ENCODE results near the gene CASTOR1. TPM values are rescaled to one million over a fixed set of nuclear protein-coding genes. Genes with fewer than 3 reads are reported as not detected.
A peak's percentile ranks its signal among the peaks of the same experiment; 100 is the strongest.

The CASTOR1 gene
- polyA plus RNA-seq, 3 donors from 2014 or later: 9.3 to 16.9 (median 11.8) TPM

DNA sequence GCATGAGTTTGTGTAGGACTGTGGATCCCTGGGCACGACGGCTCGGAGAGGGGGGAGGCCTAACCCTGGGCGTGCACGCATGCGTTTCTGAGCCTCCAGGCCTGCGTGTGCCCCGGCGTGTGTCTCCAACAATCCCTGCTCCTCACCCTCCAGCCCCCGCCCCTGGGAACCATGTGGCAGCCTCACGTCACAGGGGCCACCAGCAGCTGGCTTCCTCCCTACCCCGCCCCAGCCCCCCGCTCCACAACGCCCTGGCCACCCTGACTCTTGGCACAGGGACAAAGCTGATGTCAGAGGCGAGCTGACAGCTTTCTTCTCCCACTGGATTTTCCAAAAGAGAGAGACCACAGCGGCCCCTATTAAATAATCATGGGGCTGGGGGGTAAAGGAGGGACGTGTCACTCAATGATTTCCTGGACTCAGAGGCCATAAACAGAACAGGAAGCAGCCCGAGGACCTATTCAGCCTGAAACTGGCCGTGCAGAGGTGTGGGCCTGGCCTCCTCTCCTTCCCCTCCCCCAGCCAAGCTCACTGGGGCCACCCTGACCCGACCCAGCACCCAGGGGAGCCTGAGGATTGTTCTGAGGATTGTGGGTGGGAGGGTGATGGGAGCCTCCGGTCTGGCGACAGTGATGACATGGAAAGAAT lies 36.0 kb downstream of the CASTOR1 start:
- Mint-ChIP-seq H3K4me1 (peaks cover 11 to 19% of the 10 kb centered on the region in 2 donors), H3K4me3 (no peak overlapping the region), H3K27me3 (ENCODE audit: low read depth in 3 of 3) (peaks cover 1 to 8% (median 4%) of the 10 kb centered on the region in 3 donors)

DNA sequence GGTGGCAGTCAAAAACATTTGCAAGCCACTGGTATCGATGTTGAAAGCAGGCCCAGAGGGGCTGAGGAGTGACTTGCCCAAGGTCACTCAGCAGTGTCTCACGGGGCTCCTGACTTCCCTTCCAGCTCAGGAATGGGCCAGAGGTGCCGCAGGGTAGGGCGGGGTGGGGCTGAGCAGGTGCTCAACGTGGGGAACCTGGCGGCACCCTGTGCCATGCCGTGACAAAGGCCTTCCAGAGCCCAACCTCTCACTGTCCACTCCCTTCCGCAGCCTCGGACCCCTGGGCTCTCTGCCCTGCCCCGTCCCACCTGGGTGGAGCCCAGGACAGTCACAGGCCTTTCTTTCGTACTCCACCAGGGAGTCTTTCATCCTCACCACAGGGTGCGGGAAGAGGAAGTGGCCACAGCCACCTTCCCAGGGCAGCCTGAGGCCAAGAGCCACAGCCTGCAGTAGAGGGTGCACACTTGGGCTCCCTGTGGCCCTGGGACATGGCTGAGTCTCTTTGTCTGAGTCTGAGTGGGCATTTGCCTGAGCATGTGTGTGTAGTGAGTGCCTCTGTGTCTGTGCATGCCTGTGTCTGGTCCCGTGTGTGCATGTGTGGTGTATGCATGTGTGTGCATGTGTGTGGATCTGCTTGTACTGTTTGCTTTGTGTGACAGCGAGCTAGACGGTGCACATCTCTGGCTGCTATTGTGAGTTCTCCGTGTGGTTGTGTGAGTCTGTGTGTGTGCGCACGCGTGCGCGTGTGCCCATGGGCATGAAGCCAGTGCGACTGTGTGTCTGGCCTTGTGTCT lies 36.7 kb downstream of the CASTOR1 start:
- no peak for DNase-seq

More for the DNA sequence above, 36.0 kb downstream of the CASTOR1 start:
- H3K36me3 Mint-ChIP-seq: no peaks in the 10 kb centered on the region
- no peak for DNase-seq
- peak overlapping the region in 1 of 6 donors; percentile 53 for H3K27ac Mint-ChIP-seq
- peaks cover 0 to 1% (median 0%) of the 10 kb centered on the region in 6 donors for H3K9me3 Mint-ChIP-seq

DNA sequence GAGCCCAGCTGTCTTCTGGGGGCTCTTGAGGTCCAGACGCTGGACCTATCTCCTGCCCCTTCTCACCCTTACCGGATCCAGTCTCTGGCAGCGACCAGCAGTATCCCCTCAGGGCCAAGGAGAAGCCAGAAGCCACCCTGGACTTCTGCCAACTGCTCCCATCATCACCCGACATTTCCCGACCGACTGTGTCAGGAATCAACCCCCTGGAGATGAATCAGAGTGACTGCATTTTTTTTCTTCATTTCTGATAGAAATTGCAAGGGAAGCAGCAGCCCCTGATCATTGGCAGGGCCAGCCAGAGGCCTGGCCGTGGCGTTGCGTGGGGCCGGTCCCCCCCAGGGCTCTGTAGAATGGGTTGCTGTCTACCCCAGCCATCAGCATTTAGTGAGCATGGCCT lies 37.6 kb downstream of the CASTOR1 start:
- no peak for DNase-seq
- peaks cover 0 to 1% (median 0%) of the 10 kb centered on the region in 6 donors for H3K9me3 Mint-ChIP-seq
- H3K4me1 Mint-ChIP-seq: peaks cover 24 to 35% of the 10 kb centered on the region in 2 donors
- H3K27me3 Mint-ChIP-seq (ENCODE audit: low read depth in 3 of 3): peaks cover 4 to 14% (median 10%) of the 10 kb centered on the region in 3 donors
- H3K4me3 Mint-ChIP-seq: no peak overlapping the region
- H3K27ac Mint-ChIP-seq: no peak overlapping the region
- no peaks in the 10 kb centered on the region for H3K36me3 Mint-ChIP-seq

More for the DNA sequence above, 36.7 kb downstream of the CASTOR1 start:
- Mint-ChIP-seq H3K27ac (peak overlapping the region in 2 of 6 donors; percentile 53 to 70), H3K27me3 (ENCODE audit: low read depth in 3 of 3) (peaks cover 4 to 13% (median 6%) of the 10 kb centered on the region in 3 donors), H3K4me3 (peak overlapping the region in 1 of 5 donors; percentile 14), H3K36me3 (no peaks in the 10 kb centered on the region), H3K9me3 (peaks cover 0 to 1% (median 0%) of the 10 kb centered on the region in 6 donors), H3K4me1 (peaks cover 17 to 26% of the 10 kb centered on the region in 2 donors)

DNA sequence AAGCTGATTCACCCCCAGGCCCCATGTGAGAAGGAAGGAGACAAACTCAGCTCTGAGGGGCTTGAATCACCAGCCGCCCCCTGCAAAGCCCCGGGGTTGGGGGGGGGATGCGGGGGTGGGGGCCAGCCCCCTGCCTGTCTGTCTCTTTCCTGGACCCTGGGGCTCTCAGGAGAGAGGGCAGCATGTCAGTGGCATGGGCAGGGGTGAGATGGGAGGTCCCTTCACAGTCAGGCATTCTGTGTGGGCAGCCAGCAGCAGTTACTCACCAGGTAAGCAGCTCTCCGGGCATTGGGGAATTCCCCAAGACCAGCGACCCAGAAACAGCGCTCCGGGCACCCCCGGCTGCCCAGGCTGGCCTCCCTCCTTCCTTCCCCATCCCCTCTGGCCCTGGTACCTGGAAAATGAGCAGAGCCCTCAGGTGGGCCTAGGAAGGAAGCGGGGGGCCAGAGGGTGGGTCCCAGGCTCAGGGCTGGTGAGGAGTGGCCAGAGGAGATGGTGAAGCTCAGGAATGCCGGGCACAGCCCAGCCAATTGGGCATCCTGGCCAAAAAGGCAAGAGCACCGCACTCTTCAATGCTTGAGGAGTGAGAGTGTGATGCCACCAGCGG lies 38.5 kb downstream of the CASTOR1 start:
- Mint-ChIP-seq H3K36me3 (no peaks in the 10 kb centered on the region), H3K9me3 (peaks cover 0 to 1% (median 0%) of the 10 kb centered on the region in 6 donors), H3K27ac (no peak overlapping the region), H3K27me3 (ENCODE audit: low read depth in 3 of 3) (peaks cover 4 to 20% (median 8%) of the 10 kb centered on the region in 3 donors), H3K4me1 (peaks cover 29 to 45% of the 10 kb centered on the region in 2 donors), H3K4me3 (no peak overlapping the region)
- DNase-seq: no peak

DNA sequence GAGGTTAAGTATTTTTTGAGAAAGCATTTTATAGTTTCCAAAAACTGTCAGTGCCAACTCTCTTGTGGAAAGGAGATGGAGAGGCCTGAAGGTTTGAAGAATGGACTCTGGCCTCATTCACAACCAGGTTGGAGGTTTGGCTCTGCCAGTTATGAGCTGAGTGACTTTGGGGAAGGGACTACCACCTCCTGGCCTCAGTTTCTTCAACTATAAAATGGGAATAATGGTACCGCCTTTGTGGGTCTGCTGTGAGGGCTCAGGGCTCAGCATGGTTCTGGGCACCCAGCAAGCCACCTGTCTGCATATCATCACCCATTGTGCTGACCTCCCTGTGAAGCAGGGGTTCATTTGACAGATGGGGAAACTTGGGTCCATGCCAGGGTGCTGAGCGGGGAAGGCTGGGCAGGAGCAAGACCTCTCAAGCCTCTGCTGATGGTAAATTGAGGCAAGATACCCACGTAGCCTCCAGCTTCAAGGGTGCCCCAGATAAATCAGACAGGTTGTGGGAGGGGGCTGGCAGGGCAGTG lies 39.2 kb downstream of the CASTOR1 start:
- peak overlapping the region in 1 of 6 donors; percentile 26 for H3K27ac Mint-ChIP-seq

DNA sequence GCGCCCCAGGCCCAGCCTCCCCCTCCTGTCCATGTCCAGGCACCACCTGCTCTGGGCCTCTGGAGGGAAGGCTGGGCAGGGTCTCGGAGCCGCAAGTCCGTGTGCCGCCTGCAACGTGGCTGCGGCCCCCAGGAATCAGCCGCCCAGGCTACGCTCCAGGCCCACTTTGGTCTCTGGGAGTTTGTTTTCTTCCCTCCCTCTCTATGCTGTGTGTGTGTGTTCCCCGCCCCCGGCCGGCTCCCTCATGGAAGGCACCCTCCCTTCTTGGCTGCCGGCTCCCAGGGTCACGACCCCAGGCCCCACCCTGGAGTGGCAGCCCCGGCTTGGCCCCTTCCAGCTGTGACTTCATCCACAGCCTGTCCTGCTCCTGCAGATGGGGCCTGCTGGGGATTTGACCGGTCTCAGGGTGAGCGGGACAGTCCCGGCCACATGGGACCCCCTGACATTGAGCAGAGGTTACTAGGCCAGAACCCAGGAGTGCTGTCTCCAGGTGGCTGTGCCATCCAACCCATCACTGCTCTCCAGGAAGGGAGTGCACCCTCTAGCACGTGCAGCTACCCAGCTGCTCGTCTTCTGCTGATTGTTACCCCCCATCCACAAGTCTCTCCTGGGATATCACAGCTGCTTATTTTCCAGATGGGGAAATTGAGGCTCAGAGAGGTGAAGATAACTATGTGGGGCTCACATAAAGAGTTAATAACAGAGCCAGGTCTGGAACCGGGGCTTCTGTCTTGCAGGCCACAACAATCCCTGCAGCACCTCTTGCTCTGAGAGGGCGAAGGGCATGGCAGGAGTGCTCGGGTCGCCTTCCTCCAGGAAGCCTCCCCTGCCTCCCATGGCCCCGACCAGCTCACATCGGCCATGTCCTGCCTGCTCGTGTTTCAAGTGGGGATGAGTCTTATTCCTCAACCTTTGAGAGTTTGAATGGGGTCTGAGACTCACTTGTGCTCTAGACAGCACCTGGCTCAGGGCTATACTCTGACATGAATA lies 40.0 kb downstream of the CASTOR1 start:
- peaks cover 32 to 57% of the 10 kb centered on the region in 2 donors for H3K4me1 Mint-ChIP-seq
- H3K4me3 Mint-ChIP-seq: no peak overlapping the region
- no peaks in the 10 kb centered on the region for H3K9me3 Mint-ChIP-seq
- H3K36me3 Mint-ChIP-seq: no peaks in the 10 kb centered on the region
- H3K27ac Mint-ChIP-seq: peak overlapping the region in 1 of 6 donors; percentile 26
- H3K27me3 Mint-ChIP-seq (ENCODE audit: low read depth in 3 of 3): peaks cover 4 to 20% (median 10%) of the 10 kb centered on the region in 3 donors
- DNase-seq: no peak

More for the DNA sequence above, 39.2 kb downstream of the CASTOR1 start:
- DNase-seq: no peak
- H3K9me3 Mint-ChIP-seq: no peaks in the 10 kb centered on the region
- no peaks in the 10 kb centered on the region for H3K36me3 Mint-ChIP-seq
- H3K4me1 Mint-ChIP-seq: peaks cover 32 to 51% of the 10 kb centered on the region in 2 donors
- no peak overlapping the region for H3K4me3 Mint-ChIP-seq
- H3K27me3 Mint-ChIP-seq (ENCODE audit: low read depth in 3 of 3): peaks cover 4 to 19% (median 8%) of the 10 kb centered on the region in 3 donors

DNA sequence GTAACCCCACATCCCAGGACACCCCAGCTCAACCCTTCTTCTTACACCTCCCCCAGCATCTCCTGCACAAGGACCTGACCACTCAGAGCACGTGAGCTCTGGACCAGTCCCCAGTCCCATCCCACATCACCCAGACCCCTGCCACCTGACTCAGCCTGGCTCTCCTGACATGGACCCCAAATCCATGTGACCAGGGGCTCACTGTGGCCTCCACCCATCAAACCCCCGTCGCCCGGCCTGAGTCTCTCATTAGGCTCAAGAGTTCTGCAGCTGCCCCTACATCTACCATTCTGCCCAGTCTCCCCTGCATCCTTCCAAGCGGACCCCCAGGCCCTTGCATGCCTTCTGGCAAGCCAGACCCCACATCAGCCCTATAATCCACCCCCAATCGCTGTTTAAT lies 40.8 kb downstream of the CASTOR1 start:
- peak overlapping the region in 3 of 5 donors; percentile 46 to 50 (median 47) for H3K4me3 Mint-ChIP-seq
- H3K27ac Mint-ChIP-seq: peak overlapping the region in 3 of 6 donors; percentile 19 to 83 (median 32)
- peaks cover 35 to 58% of the 10 kb centered on the region in 2 donors for H3K4me1 Mint-ChIP-seq
- no peaks in the 10 kb centered on the region for H3K9me3 Mint-ChIP-seq
- no peak for DNase-seq
- peaks cover 4 to 20% (median 10%) of the 10 kb centered on the region in 3 donors for H3K27me3 Mint-ChIP-seq (ENCODE audit: low read depth in 3 of 3)
- no peaks in the 10 kb centered on the region for H3K36me3 Mint-ChIP-seq

DNA sequence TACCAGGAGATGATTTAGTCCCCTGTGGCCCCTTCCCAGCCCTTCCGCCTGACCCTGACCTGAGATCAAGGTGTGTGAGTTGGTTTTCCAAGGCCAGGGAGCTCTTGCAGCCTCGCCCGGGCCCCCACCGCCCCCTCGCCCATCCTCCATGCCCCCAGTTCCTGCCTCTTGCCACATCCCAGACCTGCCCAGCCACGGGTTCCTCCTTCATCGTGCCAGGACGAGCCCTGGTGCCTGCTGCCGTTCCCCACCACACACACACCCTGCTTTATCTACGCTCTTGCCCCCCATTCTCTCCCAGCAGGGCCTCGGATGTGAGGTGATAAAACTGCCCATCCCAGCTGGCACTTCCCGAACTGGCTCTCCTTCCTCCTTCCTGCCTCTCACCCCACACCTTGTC lies 41.3 kb downstream of the CASTOR1 start:
- Mint-ChIP-seq H3K4me1 (peaks cover 34 to 56% of the 10 kb centered on the region in 2 donors), H3K27ac (peak overlapping the region in 2 of 6 donors; percentile 19 to 34), H3K4me3 (peak overlapping the region in 3 of 5 donors; percentile 46 to 50 (median 47)), H3K27me3 (ENCODE audit: low read depth in 3 of 3) (peaks cover 4 to 20% (median 10%) of the 10 kb centered on the region in 3 donors), H3K36me3 (no peaks in the 10 kb centered on the region), H3K9me3 (no peaks in the 10 kb centered on the region)
- no peak for DNase-seq

DNA sequence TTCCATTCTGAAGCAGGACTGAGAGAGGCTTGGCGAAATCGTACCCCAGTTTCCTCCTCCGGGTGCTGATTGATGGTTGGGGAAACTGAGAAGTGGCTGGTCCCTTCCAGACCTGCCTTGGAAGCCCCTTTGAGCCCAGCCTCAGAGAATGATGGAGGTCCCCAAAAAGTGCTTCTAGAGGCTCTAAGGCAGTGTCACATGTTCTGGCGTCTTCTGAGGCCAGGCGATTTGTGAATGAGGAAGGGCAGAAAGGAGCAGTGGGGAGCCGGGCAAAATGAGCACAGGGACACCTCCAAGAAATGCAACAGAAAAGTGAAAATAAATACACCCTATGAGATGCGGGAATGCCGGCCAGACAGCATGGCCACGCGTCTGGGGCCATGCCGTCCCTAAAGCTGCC lies 41.7 kb downstream of the CASTOR1 start:
- peak overlapping the region in 2 of 5 donors; percentile 50 to 70 for H3K4me3 Mint-ChIP-seq
- H3K4me1 Mint-ChIP-seq: peaks cover 30 to 52% of the 10 kb centered on the region in 2 donors
- H3K9me3 Mint-ChIP-seq: no peaks in the 10 kb centered on the region
- DNase-seq: no peak
- H3K36me3 Mint-ChIP-seq: no peaks in the 10 kb centered on the region
- peak overlapping the region in 1 of 6 donors; percentile 34 for H3K27ac Mint-ChIP-seq
- H3K27me3 Mint-ChIP-seq (ENCODE audit: low read depth in 3 of 3): peaks cover 6 to 20% (median 10%) of the 10 kb centered on the region in 3 donors

DNA sequence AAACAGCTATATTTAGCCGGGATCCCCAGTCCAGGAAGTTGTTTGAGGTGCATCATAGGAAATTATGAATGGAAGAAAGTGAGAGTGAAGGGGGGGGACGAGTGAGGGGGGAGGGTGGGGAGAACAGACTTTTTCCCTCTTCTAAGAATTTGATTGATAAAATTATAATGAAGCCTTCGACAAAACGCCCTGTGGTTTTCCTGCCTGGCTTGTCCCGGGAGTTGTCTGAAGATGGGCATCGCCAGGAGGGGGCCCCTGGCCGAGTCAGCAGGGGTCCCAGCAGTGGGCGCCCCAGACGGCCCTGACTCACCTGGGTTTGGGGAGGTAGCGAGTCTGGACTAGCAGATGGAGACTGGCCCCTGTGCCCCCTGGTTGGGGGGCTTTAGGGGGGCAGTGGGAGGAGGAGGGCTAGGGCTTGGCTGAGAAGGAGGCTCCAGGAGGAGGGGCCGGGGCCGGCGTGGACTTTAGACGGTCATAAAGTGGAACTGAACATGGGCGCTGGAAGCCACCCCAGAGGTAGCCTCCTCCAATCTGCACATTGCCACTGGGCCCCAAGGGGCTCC lies 42.4 kb downstream of the CASTOR1 start:
- Mint-ChIP-seq H3K4me3 (peak overlapping the region; percentile 50 to 76 (median 66)), H3K4me1 (peaks cover 29 to 45% of the 10 kb centered on the region in 2 donors), H3K9me3 (no peaks in the 10 kb centered on the region), H3K36me3 (no peaks in the 10 kb centered on the region), H3K27ac (peak overlapping the region in 2 of 6 donors; percentile 45 to 66), H3K27me3 (ENCODE audit: low read depth in 3 of 3) (peaks cover 6 to 20% (median 10%) of the 10 kb centered on the region in 3 donors)
- no peak for DNase-seq

DNA sequence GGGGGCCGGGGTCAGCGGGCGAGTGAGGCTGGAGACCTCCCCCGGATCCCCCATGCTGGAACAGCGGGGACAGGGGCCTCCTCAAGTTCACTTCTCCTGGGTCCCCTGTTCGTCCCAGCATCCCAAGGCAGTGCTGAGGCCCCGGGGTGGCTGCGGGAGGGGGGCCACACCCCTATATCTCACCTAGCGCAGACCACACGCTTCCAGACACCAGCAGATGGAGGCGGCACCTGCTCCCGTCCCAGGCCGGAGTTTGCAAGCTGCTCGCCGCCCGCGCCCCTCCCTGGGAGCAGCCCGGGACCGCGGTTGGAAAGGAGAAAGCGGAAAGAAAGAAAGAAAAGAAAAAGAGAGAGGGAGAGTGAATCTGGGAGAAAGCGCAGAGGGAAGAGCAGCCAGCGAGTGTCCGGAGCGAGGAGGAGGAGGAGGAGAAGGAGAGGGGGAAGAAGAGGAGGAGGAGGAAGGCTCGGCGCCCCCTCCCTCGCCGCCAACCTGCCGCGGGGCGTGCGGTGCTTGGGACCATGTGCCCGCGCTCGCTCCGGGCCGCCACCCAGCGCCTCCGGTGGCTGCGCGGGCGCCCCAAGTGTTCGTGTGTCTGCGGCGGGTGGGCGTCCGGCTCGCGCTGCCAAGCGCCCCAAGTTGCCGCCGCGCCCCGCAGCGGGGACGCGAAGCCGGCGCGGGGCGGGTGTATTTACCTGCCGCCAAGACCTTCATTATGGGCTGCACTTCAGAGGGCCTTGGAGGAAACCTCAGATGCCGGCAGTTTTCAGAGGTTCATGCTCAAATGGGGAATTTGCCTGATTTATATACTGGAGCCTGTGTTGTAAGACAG lies 43.1 kb downstream of the CASTOR1 start, which contains the start of gene LIF:
LIF (minus strand) TSS at position 775 of the 829 bp plus-strand sequence; CDS start at position 711, 64 bp downstream.
- H3K27me3 Mint-ChIP-seq (ENCODE audit: low read depth in 3 of 3): peaks cover 6 to 20% (median 10%) of the 10 kb centered on the region in 3 donors

More for the DNA sequence above, 43.1 kb downstream of the CASTOR1 start, which contains the start of gene LIF:
- Mint-ChIP-seq H3K4me3 (peak within 1 kb of the TSS; percentile 76 to 87 (median 81)), H3K9me3 (no peaks in the 10 kb centered on the region), H3K27ac (peak within 1 kb of the TSS in 4 of 6 donors; percentile 11 to 82 (median 60)), H3K4me1 (peaks cover 29 to 45% of the 10 kb centered on the region in 2 donors), H3K36me3 (no peaks in the 10 kb centered on the region)
- peak; percentile 38 to 59 (median 52) for DNase-seq
